ENCODE results near the gene ABCG1. TPM values are rescaled to one million over a fixed set of nuclear protein-coding genes. Genes with fewer than 3 reads are reported as not detected.

The ABCG1 gene
- total RNA-seq, 1 experiment from 2014 or later = 5.6 TPM

DNA sequence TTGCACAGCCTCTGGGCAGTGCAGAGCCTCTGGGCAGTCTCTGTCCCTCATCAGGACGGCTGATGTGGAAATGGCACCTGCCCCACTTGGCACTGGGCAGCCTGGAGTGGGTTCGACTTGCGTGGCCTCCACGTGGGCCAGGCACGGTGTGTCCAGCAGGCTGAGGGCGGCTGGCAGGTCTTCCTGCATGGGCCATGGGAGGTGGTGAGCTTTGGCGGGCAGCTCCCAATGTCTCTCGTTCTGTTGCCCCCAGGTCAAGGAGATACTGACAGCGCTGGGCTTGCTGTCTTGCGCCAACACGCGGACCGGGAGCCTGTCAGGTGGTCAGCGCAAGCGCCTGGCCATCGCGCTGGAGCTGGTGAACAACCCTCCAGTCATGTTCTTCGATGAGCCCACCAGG is 63.1 kb downstream of the ABCG1 start:
- Histone ChIP-seq H3K9me3 (ENCODE audit: insufficient read depth, low read depth) (no peaks in the 10 kb centered on the region), H3K79me2 (ENCODE audit: low read depth) (no peaks in the 10 kb centered on the region), H4K20me1 (ENCODE audit: insufficient read depth) (no peaks in the 10 kb centered on the region), H3F3A (ENCODE audit: insufficient read depth, low read depth) (no peaks in the 10 kb centered on the region), H3K4me2 (no peak overlapping the region), H3K9me2 (ENCODE audit: insufficient read depth) (no peaks in the 10 kb centered on the region), H3K4me3 (no peak overlapping the region), H3K4me1 (replicated peaks; ENCODE audit: insufficient read depth) (no peaks in the 10 kb centered on the region), H3K27me3 (ENCODE audit: insufficient read depth, low read depth) (no peaks in the 10 kb centered on the region), H3K36me3 (ENCODE audit: low read depth) (no peaks in the 10 kb centered on the region), H3K27ac (no peak overlapping the region), H2AFZ (no peak overlapping the region)
- ChIA-PET POLR2A (ENCODE audit: unreplicated experiment) (no interaction called here), CTCF (no interaction called here)
- no TSS peak for BruUV-seq (replicated peaks)
- no peak for TF ChIP-seq CTCF (conservative IDR thresholded peaks at IDR 0.05)
- TF ChIP-seq EZH2 (IDR thresholded peaks at IDR 0.05; ENCODE audit: low read depth) = no peak
- DNase-seq = no peak
- intact Hi-C loops (cut with micrococcal nuclease; ENCODE audit: unreplicated experiment) = no loop called here

GRCh38 chr21:42282715-42283114 is 63.8 kb downstream of the ABCG1 start:
- no peak overlapping the region for H3K4me3 ChIP-seq
- no peaks in the 10 kb centered on the region for H3K79me2 ChIP-seq (ENCODE audit: low read depth)
- H3K9me2 ChIP-seq (ENCODE audit: insufficient read depth) = no peaks in the 10 kb centered on the region
- H2AFZ ChIP-seq = no peak overlapping the region
- H3K36me3 ChIP-seq (ENCODE audit: low read depth) = no peaks in the 10 kb centered on the region
- BruUV-seq (replicated peaks) = no TSS peak
- no peaks in the 10 kb centered on the region for H4K20me1 ChIP-seq (ENCODE audit: insufficient read depth)
- ChIA-PET POLR2A (ENCODE audit: unreplicated experiment) (no interaction called here), CTCF (no interaction called here)
- no peak overlapping the region for H3K27ac ChIP-seq
- intact Hi-C loops (cut with micrococcal nuclease; ENCODE audit: unreplicated experiment) = no loop called here
- H3K4me1 ChIP-seq (replicated peaks; ENCODE audit: insufficient read depth) = no peaks in the 10 kb centered on the region
- H3K9me3 ChIP-seq (ENCODE audit: insufficient read depth, low read depth) = no peaks in the 10 kb centered on the region
- no peaks in the 10 kb centered on the region for H3K27me3 ChIP-seq (ENCODE audit: insufficient read depth, low read depth)
- no peaks in the 10 kb centered on the region for H3F3A ChIP-seq (ENCODE audit: insufficient read depth, low read depth)
- no peak for TF ChIP-seq CTCF (conservative IDR thresholded peaks at IDR 0.05)
- no peak for TF ChIP-seq EZH2 (IDR thresholded peaks at IDR 0.05; ENCODE audit: low read depth)
- no peak for DNase-seq
- no peak overlapping the region for H3K4me2 ChIP-seq

GRCh38 chr21:42285569-42286245 is 66.8 kb downstream of the ABCG1 start:
- Histone ChIP-seq H3K36me3 (ENCODE audit: low read depth) (no peaks in the 10 kb centered on the region), H3K27ac (no peak overlapping the region), H3K27me3 (ENCODE audit: insufficient read depth, low read depth) (no peaks in the 10 kb centered on the region), H4K20me1 (ENCODE audit: insufficient read depth) (no peaks in the 10 kb centered on the region), H3K4me1 (replicated peaks; ENCODE audit: insufficient read depth) (no peaks in the 10 kb centered on the region), H3K9me2 (ENCODE audit: insufficient read depth) (no peaks in the 10 kb centered on the region), H3K79me2 (ENCODE audit: low read depth) (no peaks in the 10 kb centered on the region), H3K9me3 (ENCODE audit: insufficient read depth, low read depth) (no peaks in the 10 kb centered on the region), H3K4me3 (no peak overlapping the region), H3F3A (ENCODE audit: insufficient read depth, low read depth) (no peaks in the 10 kb centered on the region), H3K4me2 (no peak overlapping the region), H2AFZ (no peak overlapping the region)
- no TSS peak for BruUV-seq (replicated peaks)
- no peak for DNase-seq
- intact Hi-C loops (cut with micrococcal nuclease; ENCODE audit: unreplicated experiment) = no loop called here
- POLR2A ChIA-PET (ENCODE audit: unreplicated experiment) = interaction anchor here (0.5 kb wide), 1 partner anchor 714 kb away, joined by 8 read pairs; no protein-coding TSS in a partner anchor
- CTCF ChIA-PET = no interaction called here
- no peak for TF ChIP-seq CTCF (conservative IDR thresholded peaks at IDR 0.05)
- TF ChIP-seq EZH2 (IDR thresholded peaks at IDR 0.05; ENCODE audit: low read depth) = no peak
